DOHH2 (cell line): ENCODE measurements around the gene FAM131A.

Experiments
- H3F3A ChIP-seq: fragments of 200-600 bp; sonication (generic), shearing (Covaris generic); 2 replicates; pipeline ENCODE4 v1.6.0; 2016; ENCODE audit warnings: antibody characterized with exemption, mild to moderate bottlenecking; ENCODE audit not compliant: control insufficient read depth, insufficient read depth
- H3K27ac ChIP-seq: fragments of 200-600 bp; sonication (generic); 2 replicates; pipeline ENCODE4 v1.5.1; 2014; ENCODE audit warnings: low read depth, mild to moderate bottlenecking, low read length, moderate library complexity
- H3K27me3 ChIP-seq: fragments of 200-600 bp; sonication (generic); 2 replicates; pipeline ENCODE4 v1.6.1; 2014; ENCODE audit warnings: mild to moderate bottlenecking, low read length, mixed read lengths; ENCODE audit not compliant: control insufficient read depth
- H3K36me3 ChIP-seq: fragments of 200-600 bp; sonication (generic); 2 replicates; pipeline ENCODE4 v1.6.1; 2014; ENCODE audit warnings: mild to moderate bottlenecking, low read length, moderate library complexity, mixed read lengths; ENCODE audit not compliant: control insufficient read depth
- H3K4me1 ChIP-seq: fragments of 200-600 bp; sonication (generic); 2 replicates; pipeline ENCODE4 v1.6.1; 2014; ENCODE audit warnings: mild to moderate bottlenecking, low read length, mixed read lengths; ENCODE audit not compliant: control insufficient read depth
- H3K4me2 ChIP-seq: fragments of 200-600 bp; sonication (generic); 2 replicates; pipeline ENCODE4 v1.6.0; 2014; ENCODE audit warnings: mild to moderate bottlenecking, low read length, moderate library complexity
- H3K4me3 ChIP-seq: fragments of 200-600 bp; sonication (generic); 2 replicates; pipeline ENCODE4 v1.5.1; 2014; ENCODE audit warnings: mild to moderate bottlenecking, low read length, mixed read lengths
- H3K79me2 ChIP-seq: fragments of 200-600 bp; sonication (generic); 2 replicates; pipeline ENCODE4 v1.6.1; 2014; ENCODE audit warnings: mild to moderate bottlenecking, low read length, mixed read lengths; ENCODE audit not compliant: control insufficient read depth
- H3K9me2 ChIP-seq: fragments of 200-600 bp; sonication (generic); replicated peaks from 2 replicates; pipeline ENCODE4 v1.6.1; 2014; ENCODE audit warnings: mild to moderate bottlenecking, low read length, mixed read lengths; ENCODE audit not compliant: control insufficient read depth
- H3K9me3 ChIP-seq: fragments of 200-600 bp; sonication (generic); 2 replicates; pipeline ENCODE4 v1.6.1; 2014; ENCODE audit warnings: antibody characterized with exemption, low read length, mixed read lengths; ENCODE audit not compliant: control insufficient read depth, insufficient read depth
- H4K20me1 ChIP-seq: fragments of 200-600 bp; sonication (generic); 2 replicates; pipeline ENCODE4 v1.6.0; 2014; ENCODE audit warnings: low read depth, mild to moderate bottlenecking, antibody characterized with exemption, low read length, moderate library complexity; ENCODE audit not compliant: control insufficient read depth, insufficient read depth
- CTCF ChIP-seq: fragments of 200-600 bp; sonication (generic); IDR thresholded peaks from one replicate; pipeline ENCODE4 v1.5.1; 2014; ENCODE audit warnings: antibody characterized with exemption, mild to moderate bottlenecking, low read depth, low read length; ENCODE audit not compliant: poor library complexity, severe bottlenecking
- EZH2phosphoT487 ChIP-seq: fragments of 200-600 bp; sonication (generic); IDR thresholded peaks from 2 replicates; pipeline ENCODE4 v1.6.1; 2017; ENCODE audit warnings: borderline replicate concordance, mild to moderate bottlenecking, antibody characterized with exemption, low read length, moderate library complexity, mixed read lengths

The FAM131A gene

GRCh38 chr3:184388936-184389230 lies 51.5 kb downstream of the FAM131A start:
- TF ChIP-seq EZH2phosphoT487, result no peak
- TF ChIP-seq CTCF, result no peak
- H3K79me2 ChIP-seq, result no peaks in the 10 kb centered on the region
- no peaks in the 10 kb centered on the region for H4K20me1 ChIP-seq
- no peaks in the 10 kb centered on the region for H3K9me2 ChIP-seq
- no peak overlapping the region for H3K4me3 ChIP-seq
- no peak overlapping the region for H3K4me2 ChIP-seq
- no peaks in the 10 kb centered on the region for H3K36me3 ChIP-seq
- H3K27ac ChIP-seq, result no peak overlapping the region
- no peaks in the 10 kb centered on the region for H3F3A ChIP-seq
- no peaks in the 10 kb centered on the region for H3K9me3 ChIP-seq
- H3K27me3 ChIP-seq, result peaks cover 9% of the 10 kb centered on the region
- H3K4me1 ChIP-seq, result no peaks in the 10 kb centered on the region

- peaks cover 9% of the 10 kb centered on the region for H3K27me3 ChIP-seq
- no peaks in the 10 kb centered on the region for H3K79me2 ChIP-seq
- no peak for TF ChIP-seq EZH2phosphoT487
- no peak for TF ChIP-seq CTCF
- no peaks in the 10 kb centered on the region for H3K36me3 ChIP-seq
- H3K4me3 ChIP-seq, result no peak overlapping the region
- no peaks in the 10 kb centered on the region for H3K9me3 ChIP-seq
- H3K27ac ChIP-seq, result no peak overlapping the region
- H3K4me1 ChIP-seq, result no peaks in the 10 kb centered on the region
- no peaks in the 10 kb centered on the region for H3F3A ChIP-seq
- H3K9me2 ChIP-seq, result no peaks in the 10 kb centered on the region
- no peaks in the 10 kb centered on the region for H4K20me1 ChIP-seq
- H3K4me2 ChIP-seq, result no peak overlapping the region
Measured at GRCh38 chr3:184389384-184389783, 52.0 kb downstream of the FAM131A start.

- TF ChIP-seq CTCF (no peak), EZH2phosphoT487 (no peak)
- H3K27ac ChIP-seq, result no peak overlapping the region
- no peaks in the 10 kb centered on the region for H4K20me1 ChIP-seq
- H3K4me3 ChIP-seq, result no peak overlapping the region
- no peaks in the 10 kb centered on the region for H3K36me3 ChIP-seq
- H3K79me2 ChIP-seq, result no peaks in the 10 kb centered on the region
- no peaks in the 10 kb centered on the region for H3K9me3 ChIP-seq
- no peak overlapping the region for H3K4me2 ChIP-seq
- H3K9me2 ChIP-seq, result no peaks in the 10 kb centered on the region
- H3K4me1 ChIP-seq, result no peaks in the 10 kb centered on the region
- H3K27me3 ChIP-seq, result peaks cover 9% of the 10 kb centered on the region
- H3F3A ChIP-seq, result no peaks in the 10 kb centered on the region
Measured at GRCh38 chr3:184389935-184390528, 52.6 kb downstream of the FAM131A start.
